ENCODE measurements around the gene PROZ. TPM values are rescaled to one million over a fixed set of nuclear protein-coding genes. Genes with fewer than 3 reads are reported as not detected.
A peak's percentile ranks its signal among the peaks of the same experiment; 100 is the strongest.

Gene PROZ
- total and polyA plus RNA-seq, 9 of the 15 experiments (the other 6 are each of a cell fraction or from before 2014, with no cell fraction given) = not detected

- TF ChIP-seq RREB1 (CRISPR knock-in tag; IDR thresholded peaks at IDR 0.05) = no peak
- peak; percentile 37; the same call in 1 of the 2 replicates for TF ChIP-seq ZBTB7A (IDR thresholded peaks at IDR 0.05; ENCODE audit: borderline replicate concordance, control insufficient read depth, low read depth, low read length)
- TF ChIP-seq, protein P1, sequence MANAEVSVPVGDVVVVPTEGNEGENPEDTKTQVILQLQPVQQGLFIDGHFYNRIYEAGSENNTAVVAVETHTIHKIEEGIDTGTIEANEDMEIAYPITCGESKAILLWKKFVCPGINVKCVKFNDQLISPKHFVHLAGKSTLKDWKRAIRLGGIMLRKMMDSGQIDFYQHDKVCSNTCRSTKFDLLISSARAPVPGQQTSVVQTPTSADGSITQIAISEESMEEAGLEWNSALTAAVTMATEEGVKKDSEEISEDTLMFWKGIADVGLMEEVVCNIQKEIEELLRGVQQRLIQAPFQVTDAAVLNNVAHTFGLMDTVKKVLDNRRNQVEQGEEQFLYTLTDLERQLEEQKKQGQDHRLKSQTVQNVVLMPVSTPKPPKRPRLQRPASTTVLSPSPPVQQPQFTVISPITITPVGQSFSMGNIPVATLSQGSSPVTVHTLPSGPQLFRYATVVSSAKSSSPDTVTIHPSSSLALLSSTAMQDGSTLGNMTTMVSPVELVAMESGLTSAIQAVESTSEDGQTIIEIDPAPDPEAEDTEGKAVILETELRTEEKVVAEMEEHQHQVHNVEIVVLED (CRISPR knock-in tag; IDR thresholded peaks at IDR 0.05) = no peak
- no peak; a peak in 1 of 4 replicates for TF ChIP-seq MNT (conservative IDR thresholded peaks at IDR 0.05)
- TF ChIP-seq ESRRA (IDR thresholded peaks at IDR 0.05; ENCODE audit: borderline replicate concordance, low read depth) = peak; percentile 65
- peak; percentile 59 for TF ChIP-seq POLR2G (IDR thresholded peaks at IDR 0.05; ENCODE audit: low read depth, low read length)
- TF ChIP-seq NR4A1 (CRISPR knock-in tag; IDR thresholded peaks at IDR 0.05) = no peak
- TF ChIP-seq NR4A1 (tag; IDR thresholded peaks at IDR 0.05) = no peak
- TF ChIP-seq ZNF592 (IDR thresholded peaks at IDR 0.05) = 0 out of 2 replicates have a peak, but pooled peaks have one; percentile 17
Measured at GRCh38 chr13:113152984-113153809, 5.3 kb upstream of the PROZ start (continued).

All from K562 (cell line).